Testis (tissue), 2 donors: Measurements from ENCODE around the gene CDS2.

ENCODE experiments used
- POLR2A ChIP-seq: fragments of 450-650 bp; IDR thresholded peaks from one replicate; pipeline ENCODE4 v1.6.1; 2017; ENCODE audit warnings: antibody characterized with exemption, mild to moderate bottlenecking, moderate library complexity
- TF ChIP-seq, protein P1 (sequence below), 3 experiments: fragments of 450-650 bp in 2 of 3; fragments of 200-600 bp in 1 of 3; sonication (generic) in 1 of 3; IDR thresholded peaks; one replicate each; pipeline ENCODE4 v1.5.1; 2016 to 2019; ENCODE audit warnings: antibody characterized with exemption in 3 of 3, mild to moderate bottlenecking in 2 of 3, moderate library complexity in 1 of 3

DNA sequence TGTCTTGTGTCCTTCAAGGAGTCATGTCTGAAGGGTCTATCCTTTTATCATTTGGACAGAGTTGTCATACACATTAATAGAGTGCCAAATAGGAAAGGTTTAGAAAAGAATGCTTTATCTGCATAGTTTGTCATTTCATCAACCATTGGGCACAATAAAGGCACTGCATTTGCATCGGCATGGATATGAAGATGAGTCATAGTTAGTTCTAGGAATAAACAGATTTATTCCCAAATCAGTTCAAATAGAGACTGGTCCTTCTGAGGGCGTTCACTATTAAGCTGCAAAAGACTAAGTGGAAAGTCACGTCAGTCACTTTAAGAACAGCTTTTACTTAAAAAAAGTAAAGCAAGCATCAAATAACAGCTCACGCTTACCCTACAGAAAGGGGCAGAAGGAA lies 90.8 kb downstream of the CDS2 start:
- TF ChIP-seq, protein P1, sequence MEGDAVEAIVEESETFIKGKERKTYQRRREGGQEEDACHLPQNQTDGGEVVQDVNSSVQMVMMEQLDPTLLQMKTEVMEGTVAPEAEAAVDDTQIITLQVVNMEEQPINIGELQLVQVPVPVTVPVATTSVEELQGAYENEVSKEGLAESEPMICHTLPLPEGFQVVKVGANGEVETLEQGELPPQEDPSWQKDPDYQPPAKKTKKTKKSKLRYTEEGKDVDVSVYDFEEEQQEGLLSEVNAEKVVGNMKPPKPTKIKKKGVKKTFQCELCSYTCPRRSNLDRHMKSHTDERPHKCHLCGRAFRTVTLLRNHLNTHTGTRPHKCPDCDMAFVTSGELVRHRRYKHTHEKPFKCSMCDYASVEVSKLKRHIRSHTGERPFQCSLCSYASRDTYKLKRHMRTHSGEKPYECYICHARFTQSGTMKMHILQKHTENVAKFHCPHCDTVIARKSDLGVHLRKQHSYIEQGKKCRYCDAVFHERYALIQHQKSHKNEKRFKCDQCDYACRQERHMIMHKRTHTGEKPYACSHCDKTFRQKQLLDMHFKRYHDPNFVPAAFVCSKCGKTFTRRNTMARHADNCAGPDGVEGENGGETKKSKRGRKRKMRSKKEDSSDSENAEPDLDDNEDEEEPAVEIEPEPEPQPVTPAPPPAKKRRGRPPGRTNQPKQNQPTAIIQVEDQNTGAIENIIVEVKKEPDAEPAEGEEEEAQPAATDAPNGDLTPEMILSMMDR (IDR thresholded peaks at IDR 0.05) = no peak
- no peak for TF ChIP-seq POLR2A
